Stromal cell of bone marrow (primary cell): Measurements from ENCODE around the gene RPL22.

ENCODE experiments used
- DNase-seq: peaks from one replicate; pipeline ENCODE4 v3.0.0-alpha.2; 2012; ENCODE audit warnings: low read depth

Gene RPL22

DNA sequence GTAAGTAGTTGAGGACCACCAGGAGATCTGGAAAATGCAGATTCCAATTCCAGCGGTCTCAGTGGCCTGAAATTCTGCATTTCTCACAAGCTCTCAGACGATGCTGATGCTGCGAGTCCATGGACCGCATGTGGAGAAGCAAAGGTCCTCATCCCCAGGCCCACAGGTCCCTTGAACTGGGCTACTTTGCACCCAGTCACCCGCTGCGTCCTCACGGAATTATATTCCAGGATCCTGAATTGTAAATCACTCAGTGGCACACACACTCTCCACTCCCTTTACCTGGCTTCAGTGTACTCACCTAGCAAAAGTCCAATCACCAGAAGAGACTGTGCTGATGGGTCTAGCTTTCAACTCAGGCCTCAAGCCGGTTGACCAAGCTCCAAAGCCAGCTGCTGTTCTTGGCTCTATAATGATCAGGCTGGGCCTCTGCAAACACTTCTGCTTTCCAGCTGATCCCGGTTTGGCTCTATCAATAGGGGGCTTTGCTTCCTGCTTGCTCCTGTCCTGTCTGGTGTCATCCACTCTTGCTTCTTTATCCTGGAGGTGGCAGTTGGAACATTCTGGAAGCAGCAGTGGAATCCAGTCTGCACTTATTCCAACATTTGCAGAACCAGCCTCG lies 904 bp upstream of the RPL22 start:
- DNase-seq: no peak

DNA sequence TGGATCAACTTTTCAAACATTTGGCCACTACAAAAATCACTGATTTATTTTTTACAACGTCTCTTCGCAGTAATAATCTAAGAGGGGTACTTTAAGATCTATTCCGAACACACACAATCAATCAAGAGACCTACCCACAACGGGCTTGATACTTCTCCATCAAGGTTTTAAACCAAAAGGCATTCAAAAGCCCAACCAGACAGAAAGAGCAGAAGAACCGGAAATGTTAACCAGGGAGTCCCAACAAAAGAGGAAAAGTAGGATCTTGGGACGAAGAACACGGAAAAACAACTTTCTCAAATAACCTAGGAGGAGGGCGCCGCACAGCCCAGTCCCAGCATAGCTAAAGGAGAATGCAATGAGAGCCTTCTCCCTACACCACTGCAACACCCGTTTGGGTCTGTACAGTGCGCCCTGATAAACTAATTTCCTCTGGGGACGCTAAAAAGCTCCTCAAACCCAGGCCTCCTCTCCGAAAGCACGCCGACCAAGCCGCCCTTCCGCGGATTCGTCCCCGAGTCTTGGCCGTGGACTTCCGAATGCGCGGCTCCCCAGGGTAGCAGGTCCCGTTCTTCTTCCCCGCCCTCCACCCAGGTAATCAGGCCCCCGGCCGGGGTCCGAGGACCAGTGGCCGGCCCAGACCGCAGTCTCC lies 623 bp downstream of the RPL22 start:
- DNase-seq: no peak

DNA sequence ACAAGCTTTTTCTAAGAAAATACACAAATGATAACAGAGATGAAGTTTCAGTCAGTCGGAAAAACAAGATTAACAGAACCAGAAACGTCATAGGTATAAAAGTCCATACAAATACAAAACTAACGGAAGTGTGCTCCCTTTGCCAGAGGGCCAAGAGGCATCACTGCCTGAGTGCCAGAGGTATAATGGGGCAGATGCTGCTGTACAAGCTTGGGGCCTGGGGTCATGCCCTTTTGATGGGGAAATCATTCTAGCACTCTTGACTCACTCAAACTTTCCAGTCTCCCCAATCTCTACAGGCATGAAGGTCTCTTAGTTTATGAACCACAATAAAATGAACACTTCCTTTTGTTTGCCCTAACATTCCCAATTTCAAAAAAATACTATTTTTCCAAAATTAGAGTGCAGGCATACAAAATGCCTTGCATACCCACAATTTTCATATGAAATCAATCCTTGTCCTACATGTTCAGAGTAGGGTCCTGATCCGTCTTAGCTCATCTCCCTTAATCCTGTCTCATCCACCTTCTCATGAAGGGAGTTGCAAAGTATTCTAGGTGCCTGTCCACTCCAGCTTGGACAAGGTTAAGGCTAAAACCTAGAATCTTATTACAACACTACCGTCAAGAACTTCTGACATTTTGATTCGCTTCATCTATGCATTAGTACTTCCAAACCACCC lies 1.5 kb downstream of the RPL22 start:
- DNase-seq: no peak

DNA sequence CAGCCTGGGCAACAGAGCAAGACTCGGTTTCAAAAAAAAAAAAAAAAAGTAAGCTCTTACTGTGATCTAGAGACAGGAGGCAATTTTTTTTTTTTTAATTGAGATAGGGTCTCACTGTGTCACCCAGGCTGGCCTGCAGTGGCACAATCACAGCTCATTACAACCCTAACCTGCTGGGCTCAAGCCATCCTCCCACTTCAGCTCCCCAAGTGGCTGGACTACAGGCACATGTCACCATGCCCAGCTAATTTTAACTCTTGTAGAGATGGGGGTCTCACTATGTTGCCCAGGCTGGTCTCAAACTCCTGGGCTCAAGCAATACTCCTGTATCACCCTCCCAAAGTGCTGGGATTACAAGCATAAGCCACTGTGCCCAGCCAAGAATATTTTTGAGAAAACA lies 7.4 kb downstream of the RPL22 start:
- DNase-seq: no peak

DNA sequence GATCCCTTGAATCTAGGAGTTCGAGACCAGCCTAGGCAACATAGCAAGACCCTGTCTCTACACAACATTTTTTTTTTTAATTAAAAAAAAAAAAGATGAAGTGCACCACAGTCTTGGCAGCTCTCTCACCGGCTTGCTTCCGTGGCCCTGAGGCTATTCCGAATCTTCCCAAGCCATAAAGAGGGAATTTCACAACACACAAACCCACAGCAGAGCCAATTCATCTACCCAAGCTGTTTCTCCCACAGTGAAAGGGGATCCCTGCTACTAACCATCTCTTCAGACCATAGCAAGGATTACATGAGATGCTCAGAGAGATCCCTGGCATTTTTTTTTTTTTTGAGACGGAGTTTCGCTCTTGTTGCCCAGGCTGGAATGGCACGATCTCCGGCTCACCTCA lies 10.9 kb downstream of the RPL22 start:
- no peak for DNase-seq

DNA sequence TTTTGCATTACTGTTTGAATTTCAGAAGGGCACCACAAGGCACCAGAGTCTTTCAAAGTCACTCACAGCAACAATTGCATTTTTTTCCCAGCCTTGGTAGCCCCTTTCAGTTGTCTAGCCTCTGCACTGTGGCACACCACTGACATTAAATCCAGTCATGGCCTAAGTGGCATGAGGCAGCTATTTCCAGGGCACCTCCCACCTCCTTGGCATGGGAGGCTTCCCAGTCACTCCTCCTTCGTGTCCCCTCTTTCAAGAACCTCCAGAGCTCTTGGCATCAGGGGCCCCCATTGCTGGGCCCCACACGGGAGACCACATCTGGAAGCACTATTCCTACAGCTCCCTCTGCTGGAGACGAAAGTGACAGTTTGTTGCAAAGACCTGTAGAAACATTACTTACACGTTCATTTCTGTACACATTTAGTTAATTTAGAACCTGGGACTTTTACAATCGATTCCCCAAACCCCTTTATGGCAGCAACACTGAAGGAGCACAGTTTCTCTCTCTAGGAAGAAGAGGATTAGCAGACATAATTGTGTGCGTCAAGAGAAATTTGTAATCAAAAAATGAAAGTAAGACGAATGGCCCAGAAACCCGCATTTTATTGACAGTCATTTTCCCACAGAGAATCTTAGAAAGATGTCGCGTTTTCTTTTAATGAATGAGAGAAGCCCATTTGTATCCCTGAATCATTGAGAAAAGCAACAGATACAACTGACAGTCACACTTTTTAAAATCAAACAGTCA lies 13.6 kb downstream of the RPL22 start:
- DNase-seq: no peak

DNA sequence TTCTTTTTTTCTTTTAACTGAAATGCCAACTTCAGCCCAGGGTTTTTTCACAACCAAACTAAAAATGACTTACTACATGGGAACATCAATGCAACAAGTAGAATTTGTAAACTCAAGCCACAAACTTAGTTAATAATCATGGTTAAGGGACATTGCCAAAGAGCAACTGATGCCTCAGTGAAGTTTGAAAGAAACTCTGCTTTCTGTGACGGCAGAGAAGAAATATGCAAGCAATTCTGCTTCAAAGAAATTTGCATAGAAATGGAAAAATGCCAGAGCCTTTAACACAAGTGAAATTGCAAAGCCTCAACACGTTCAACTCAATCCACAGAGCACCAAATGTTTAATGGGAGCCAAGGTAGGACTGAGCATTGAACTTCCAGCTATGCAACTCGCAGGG lies 14.2 kb downstream of the RPL22 start:
- no peak for DNase-seq

DNA sequence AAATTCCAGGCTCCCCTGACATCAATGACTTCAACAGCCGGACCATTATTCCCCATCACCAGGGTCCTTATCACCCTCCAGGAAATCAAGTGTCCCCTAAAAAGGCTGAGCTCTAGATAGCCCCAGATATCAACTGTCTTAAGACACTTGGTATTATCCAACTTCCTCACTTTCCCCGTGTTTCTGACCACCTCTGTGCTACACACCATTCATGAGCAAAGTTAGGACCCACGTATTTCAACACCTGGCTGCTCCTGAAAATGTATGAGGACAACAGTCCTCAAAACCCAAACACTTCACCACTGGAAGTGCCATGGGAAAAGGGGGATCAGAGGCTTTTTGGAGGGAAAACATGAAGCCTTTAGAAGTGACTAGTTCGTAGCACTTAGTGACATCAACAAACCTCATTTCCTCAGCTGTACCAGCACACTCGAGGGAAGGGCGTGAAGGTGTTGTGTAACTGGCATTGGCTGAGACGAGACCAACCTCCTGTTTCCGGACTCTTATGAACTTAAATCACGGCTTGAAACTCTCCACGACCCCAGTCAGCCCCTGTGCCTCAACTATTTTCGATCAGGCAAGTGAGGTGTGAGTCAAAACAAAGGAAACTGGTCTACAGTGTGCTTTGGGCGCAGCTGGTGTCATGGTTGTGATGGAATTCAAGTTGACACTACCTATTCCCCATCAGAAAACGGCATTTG lies 15.2 kb downstream of the RPL22 start:
- no peak for DNase-seq

DNA sequence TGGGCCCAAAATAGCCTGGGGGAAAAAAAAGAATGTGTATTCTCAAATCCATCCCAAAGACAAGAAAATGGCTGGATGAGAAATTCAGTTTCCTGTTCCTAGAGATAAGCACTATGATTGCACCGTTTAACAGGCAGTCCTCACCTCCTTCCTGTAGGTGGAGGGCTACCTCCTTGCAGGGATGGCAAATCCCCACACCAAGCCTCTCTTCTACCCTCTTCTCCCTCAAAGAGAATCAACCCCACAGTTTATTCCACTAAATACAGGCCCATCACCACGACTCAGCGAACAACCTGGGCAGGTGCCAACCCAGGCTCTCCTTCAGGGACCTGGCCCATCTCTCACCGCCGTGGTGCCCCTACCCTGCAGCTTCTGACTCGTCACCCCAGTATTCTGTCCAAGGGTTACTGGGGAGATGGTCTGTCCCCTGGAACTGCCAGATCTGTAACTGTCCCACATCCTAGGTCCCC lies 15.8 kb downstream of the RPL22 start:
- DNase-seq: no peak

DNA sequence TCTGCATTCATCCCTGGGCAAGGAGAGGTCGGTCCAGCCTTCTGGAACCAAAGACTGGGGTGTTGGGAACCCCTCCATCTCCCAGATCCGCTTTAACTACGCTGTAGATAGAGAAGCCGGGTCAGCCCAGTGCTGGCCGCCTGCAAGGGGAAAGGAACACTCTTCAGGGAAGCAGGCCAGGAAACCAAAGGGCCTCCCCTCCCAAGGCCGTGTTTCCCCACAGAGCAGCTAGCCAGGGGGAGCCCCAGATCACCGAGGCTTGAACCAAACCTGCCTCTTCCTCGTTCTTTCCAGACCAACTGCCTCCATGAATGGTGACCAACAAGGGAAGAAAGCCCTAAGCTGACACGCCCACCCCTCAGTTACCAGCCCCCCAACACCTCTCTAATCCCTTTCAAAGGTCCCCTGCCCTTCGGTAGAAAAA lies 18.0 kb downstream of the RPL22 start:
- DNase-seq: no peak

DNA sequence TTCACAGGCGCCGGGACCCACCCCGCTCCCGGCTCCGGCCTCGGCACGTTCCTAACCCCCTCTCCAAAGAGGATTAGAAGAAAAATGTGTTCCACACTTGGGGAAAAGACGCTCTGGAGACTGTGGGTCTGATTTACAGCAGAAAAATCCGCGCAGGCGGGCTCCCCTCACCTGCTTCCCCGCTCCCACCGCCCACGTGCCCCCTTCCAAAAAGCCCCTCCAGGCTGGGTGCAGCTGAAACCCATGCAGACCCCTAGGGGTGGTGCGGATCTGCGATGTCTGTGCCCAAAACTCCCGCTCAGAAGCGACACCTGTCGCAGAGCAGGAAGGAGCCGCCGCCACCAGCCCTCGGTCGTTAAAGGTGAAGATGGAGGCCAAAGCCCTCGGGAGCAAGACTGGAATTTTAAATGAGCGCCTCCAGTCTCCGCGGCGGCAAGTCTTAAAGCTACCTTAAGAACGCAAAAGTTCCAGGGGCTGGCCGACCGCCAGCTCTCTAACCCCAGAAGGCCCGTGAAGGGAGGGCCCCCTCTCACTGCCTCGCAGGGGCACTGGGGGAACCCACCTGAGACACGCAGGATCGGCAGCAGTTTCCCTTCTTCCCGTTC lies 18.6 kb downstream of the RPL22 start:
- no peak for DNase-seq

DNA sequence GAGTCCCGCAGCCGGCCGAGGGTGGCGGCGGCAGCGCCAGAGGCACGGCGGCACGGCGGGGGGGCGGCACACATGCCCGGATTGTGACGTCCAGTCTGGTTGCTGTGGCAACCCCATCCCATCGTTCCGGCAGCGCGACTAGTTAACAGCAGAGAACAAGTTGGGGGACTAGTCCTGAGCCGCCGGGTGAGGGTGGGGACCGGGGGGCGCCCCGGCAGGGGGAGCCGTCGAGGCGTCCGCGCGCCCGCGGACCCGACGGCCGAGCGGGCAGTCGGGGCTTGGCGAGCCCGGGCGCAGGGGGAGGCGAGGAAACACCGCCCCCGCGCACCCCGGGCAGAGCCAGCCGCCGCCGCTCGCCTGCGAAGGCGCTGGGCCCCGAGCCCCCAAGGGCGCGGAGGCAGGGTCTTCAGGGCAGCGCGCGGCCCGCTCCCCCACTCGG lies 19.1 kb downstream of the RPL22 start, which contains the start of gene CHD5:
Gene CHD5 (minus strand): TSS at position 54 of the 439 bp plus-strand sequence. CDS start 298 bp downstream, outside the sequence.
- no peak for DNase-seq

DNA sequence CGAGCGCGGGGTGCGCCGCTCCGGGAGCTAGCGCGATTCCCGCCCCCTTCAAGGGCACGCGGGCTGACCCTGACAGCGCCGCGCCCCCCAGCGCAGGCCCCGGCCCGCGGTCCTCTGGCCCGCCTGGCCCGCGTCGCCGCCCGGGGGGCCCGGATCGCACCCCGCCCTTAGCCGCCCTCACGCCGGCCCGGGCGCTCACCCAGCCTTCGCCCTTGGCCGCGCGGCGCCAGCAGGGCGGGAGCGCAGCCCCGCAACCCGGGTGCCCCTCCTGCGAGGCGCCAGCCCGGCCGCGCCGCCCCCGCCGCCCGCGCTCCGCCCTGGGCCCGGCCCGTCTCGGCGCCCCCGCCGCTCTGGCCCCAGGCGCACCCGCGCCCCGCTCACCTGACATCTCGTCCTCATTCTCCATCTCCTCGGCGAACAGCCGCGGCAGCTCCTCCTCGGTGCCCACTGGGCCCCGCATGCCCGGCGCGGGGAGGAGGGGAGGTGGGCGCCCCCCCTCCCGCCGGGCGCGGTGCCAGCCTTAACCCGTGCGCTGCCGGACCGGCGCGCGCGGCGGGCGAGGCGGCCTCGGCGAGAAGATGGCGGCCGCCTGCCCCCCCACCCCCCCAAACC lies 19.7 kb downstream of the RPL22 start:
- no peak for DNase-seq

DNA sequence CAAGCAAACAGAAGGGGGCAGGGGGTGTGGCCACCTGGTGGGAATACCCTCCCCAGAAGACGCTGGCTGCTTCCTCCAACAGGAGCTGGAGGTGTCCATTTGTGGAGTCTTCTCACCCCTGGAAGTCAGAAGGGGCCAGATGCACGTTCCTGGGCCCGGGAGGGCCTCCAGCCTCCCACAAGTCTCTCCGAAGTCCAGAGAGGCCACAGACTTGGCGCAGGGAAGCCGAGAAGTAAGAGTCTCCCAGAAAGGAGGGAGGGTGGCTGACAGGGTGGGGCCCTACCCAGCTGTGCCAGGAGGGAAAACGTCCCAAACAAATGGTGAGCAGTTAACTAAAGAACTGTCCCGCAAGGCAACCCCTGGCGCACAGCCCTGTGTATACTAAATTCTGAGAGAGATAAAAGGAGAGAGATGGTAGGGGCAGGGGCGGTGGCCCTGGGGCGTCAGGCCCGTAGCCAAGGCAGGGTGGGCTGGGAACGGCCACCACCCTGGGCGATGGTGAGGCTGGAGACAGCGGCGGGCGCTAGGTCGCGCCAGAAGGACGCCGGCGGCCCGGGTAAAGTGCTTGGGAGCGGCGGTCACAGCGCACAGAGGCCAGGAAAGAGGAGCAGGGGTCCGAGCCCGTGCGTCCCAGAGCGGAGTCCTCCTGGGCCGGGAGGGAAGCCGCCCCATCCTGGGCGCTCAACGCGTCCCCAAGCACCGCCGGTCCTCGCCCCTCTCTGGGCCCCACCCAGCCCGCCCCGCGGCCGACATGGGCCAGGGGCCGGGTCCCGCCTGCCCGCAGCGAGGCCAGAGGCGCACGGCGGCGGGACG lies 20.4 kb downstream of the RPL22 start:
- no peak for DNase-seq

DNA sequence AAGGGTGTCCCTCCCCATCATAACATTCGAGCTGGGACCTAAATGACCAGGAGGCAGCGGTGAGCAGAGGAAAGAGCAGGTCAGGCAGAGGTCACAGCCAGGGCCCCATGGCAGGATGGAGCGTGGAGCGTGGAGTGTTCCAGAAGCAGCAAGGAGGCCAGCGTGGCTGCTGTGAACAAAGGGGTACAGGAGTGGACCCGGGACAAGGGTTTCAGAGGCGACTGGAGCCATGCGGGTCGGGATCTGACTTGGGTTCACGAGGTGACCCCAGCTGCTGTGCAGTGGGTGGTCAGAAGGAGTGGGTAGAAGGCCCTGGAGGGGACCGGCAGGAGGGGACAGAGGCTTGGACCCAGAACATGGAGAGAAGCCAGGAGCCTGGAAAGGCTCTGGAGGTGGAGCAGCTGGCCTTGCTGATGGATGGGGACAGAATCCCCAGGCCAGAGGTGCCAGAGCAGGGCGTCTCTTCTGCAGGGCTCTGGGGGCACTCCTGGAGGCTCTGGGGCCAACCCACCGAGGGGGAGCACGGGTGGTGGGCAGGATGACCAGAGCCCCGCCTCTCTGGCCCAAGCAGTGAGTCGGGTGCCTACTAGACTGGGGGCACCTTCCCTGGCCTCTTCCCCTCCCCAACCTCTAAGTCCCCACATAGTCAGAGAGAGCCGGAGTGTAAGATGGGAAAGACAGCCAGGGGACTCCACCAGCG lies 21.6 kb downstream of the RPL22 start:
- no peak for DNase-seq

DNA sequence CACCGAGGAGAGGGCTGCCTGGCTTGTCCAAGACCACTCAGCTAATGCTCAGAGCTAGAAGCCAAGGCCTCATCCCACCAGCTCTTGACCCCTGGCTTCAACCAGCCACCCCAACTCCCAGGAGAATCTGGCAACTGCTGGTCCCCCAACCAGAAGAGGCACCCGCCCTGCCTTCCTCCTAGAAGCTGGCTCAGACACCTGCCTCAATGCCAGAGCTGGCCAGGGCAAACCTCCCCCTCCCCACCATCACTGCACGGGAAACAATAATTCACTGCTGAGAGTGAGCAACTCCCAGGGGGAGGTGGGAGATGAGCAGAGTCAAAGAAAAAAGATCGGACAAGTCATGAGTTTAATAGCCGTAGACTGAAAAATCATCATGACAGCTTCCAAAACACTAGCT lies 22.6 kb downstream of the RPL22 start:
- DNase-seq: no peak

DNA sequence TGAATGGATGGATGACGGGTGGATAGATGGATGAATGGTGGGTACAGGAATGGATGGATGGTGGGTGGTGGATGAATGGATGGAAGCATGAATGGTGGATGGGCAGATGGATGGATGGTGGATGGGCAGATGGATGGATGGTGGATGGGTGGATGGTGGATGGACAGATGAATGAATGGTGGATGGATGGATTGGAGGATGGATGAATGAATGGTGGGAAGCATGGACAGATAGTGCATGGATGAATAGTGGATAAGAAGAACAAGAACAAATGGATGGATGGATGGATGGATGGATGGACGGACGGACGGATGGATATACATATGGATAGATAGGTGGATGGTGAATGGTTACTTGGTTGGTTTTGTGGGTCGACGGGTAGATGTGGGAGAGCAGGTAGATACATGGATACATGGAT lies 24.0 kb downstream of the RPL22 start:
- DNase-seq: no peak

DNA sequence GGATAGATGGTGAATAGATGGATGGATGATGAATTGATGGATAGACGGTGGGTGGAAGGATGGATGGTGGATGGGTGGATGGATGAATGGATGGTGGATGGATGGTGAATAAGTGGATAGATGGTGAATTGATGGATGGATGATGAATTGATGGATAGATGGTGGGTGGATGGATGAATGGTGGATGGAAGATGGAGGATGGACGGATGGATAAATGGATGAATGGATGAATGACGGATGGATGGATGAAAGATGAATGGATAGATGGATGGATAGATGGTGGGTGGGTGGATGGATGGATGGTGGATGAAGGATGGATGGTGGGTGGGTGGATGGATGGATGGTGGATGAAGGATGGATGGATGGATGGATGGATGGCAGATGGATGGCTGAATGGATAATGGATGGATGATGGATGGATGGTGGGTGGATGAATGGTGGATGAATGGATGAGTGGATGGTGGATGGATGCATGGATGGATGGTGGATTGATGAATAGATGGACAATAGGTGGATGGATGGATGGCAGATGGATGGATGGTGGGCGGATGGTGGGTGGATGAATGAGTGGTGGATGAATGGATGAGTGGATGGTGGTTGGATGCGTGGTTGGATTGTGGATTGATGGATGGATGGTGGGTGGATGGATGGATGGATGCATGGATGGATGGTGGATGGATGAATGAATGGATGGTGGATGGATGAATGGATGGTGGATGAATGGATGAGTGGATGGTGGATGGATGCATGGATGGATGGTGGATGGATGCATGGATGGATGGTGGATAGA lies 24.6 kb downstream of the RPL22 start:
- no peak for DNase-seq

DNA sequence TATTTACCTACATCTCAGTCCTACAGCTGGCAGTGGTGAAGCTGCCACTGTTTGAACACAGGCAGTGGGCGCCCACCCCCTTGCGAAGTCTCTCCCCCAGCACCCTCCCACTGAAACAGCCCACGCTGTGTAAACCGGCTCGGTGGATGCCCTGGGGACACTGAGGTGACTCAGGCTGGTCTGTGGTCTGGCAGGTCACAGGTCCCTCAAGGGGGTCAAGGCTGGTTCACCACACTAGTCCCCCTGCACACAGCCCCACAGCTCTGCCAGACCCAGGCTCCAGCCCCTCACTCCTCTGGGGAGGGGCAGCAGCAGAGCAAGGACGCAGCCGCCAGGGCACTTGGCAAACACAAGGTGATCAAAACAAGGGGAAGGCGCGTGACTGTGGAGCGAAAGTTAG lies 26.8 kb downstream of the RPL22 start:
- no peak for DNase-seq
